DMS 273 (cell line): Measurements from ENCODE around the gene SULT4A1.

Source experiments
- DNase-seq: peaks from one replicate; lab custom pipeline; 2025; ENCODE audit not compliant: unreplicated experiment; lab: John Stamatoyannopoulos, UW

SULT4A1 gene

GRCh38 chr22:43812149-43812842, 50.0 kb downstream of the SULT4A1 start, which contains the start of gene EFCAB6:
EFCAB6 (minus strand) TSS chr22:43812305; CDS start chr22:43782318, 29,987 bp downstream.
- peak; percentile 96 for DNase-seq

- DNase-seq: peak; percentile 37
These were observed 50.5 kb downstream of the SULT4A1 start for GRCh38 chr22:43811777-43812148.

GRCh38 chr22:43802897-43803495, 59.3 kb downstream of the SULT4A1 start:
- DNase-seq: no peak

- DNase-seq: no peak
These were observed 61.3 kb downstream of the SULT4A1 start for GRCh38 chr22:43800970-43801369.

GRCh38 chr22:43798492-43798891, 63.8 kb downstream of the SULT4A1 start:
- no peak for DNase-seq

- peak; percentile 37 for DNase-seq
These were observed 65.7 kb downstream of the SULT4A1 start for GRCh38 chr22:43796567-43796966.

GRCh38 chr22:43795320-43795719, 67.0 kb downstream of the SULT4A1 start:
- DNase-seq: no peak

- no peak for DNase-seq
These were observed 69.4 kb downstream of the SULT4A1 start for GRCh38 chr22:43792905-43793304.

- DNase-seq: no peak
These were observed 72.9 kb downstream of the SULT4A1 start for GRCh38 chr22:43789452-43789851.

GRCh38 chr22:43783777-43784176, 78.5 kb downstream of the SULT4A1 start:
- no peak for DNase-seq

- no peak for DNase-seq
These were observed 79.9 kb downstream of the SULT4A1 start for GRCh38 chr22:43782448-43782847.

- DNase-seq: no peak
These were observed 85.0 kb downstream of the SULT4A1 start for GRCh38 chr22:43777286-43777685.

- DNase-seq: no peak
These were observed 86.1 kb downstream of the SULT4A1 start for GRCh38 chr22:43776081-43776670.
